ENCODE data around the gene GPNMB. TPM values are rescaled to one million over a fixed set of nuclear protein-coding genes. Genes with fewer than 3 reads are reported as not detected.
A peak's percentile ranks its signal among the peaks of the same experiment; 100 is the strongest.

Gene GPNMB
- total RNA-seq, 2 donors from 2014 or later, result 0.88 to 1.1 TPM

DNA sequence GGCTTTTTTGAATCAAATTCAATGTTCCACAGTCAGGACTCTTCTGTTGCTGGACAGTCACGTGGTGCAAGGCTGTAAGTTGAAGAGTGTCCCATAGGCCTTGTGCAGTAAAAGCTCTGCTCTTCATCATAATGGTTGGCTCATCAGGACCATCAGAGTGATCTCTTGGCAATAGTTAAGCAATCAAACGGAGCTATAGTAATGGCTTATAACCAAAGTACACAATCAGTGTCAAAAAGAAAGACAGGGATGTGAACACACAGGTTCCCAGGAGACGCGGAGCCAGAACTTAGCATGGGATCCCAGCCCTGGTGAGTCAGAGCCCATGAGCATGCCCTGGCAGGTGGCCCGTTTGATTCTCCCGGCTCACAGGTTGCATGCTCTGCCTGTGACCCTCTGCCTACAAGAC, 10.8 kb upstream of the GPNMB start:
- no peaks in the 10 kb centered on the region for H3K27me3 Mint-ChIP-seq (ENCODE audit: low read depth)
- DNase-seq (no peak), ATAC-seq (replicated peaks in 1 of 2) (no peak)
- H3K36me3 Mint-ChIP-seq (ENCODE audit: insufficient read depth in 2 of 2), result no peaks in the 10 kb centered on the region
- H3K4me3 Mint-ChIP-seq, result no peak overlapping the region
- no peaks in the 10 kb centered on the region for H3K9me3 Mint-ChIP-seq
- no peaks in the 10 kb centered on the region for H3K4me1 Mint-ChIP-seq (ENCODE audit: low read depth)
- H3K27ac Mint-ChIP-seq, result no peak overlapping the region

DNA sequence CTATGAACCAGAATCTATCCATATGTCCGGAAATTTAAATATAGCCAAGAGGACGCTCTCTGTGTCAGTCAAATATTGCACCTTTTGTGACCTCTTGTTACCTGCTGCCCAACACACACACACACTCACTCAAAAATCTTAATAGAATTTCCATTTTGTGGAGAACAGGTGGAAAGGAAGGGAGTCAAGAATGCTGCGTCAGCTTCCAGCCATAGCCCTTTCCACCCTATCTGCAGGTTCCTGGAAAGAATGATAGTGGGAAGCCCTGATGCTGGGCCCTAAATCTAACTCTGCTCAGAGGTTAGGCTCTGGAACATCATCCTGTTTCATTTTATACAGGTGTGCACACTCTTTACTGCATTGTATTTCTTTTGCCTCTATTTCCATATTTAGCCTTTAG, 9.6 kb upstream of the GPNMB start:
- H3K4me3 Mint-ChIP-seq, result no peak overlapping the region
- no peak for ATAC-seq (replicated peaks in 1 of 2)
- peaks cover 1% of the 10 kb centered on the region for H3K4me1 Mint-ChIP-seq (ENCODE audit: low read depth)
- no peak overlapping the region for H3K27ac Mint-ChIP-seq
- no peak for DNase-seq
- H3K36me3 Mint-ChIP-seq (ENCODE audit: insufficient read depth in 2 of 2), result no peaks in the 10 kb centered on the region
- no peaks in the 10 kb centered on the region for H3K27me3 Mint-ChIP-seq (ENCODE audit: low read depth)
- no peaks in the 10 kb centered on the region for H3K9me3 Mint-ChIP-seq

DNA sequence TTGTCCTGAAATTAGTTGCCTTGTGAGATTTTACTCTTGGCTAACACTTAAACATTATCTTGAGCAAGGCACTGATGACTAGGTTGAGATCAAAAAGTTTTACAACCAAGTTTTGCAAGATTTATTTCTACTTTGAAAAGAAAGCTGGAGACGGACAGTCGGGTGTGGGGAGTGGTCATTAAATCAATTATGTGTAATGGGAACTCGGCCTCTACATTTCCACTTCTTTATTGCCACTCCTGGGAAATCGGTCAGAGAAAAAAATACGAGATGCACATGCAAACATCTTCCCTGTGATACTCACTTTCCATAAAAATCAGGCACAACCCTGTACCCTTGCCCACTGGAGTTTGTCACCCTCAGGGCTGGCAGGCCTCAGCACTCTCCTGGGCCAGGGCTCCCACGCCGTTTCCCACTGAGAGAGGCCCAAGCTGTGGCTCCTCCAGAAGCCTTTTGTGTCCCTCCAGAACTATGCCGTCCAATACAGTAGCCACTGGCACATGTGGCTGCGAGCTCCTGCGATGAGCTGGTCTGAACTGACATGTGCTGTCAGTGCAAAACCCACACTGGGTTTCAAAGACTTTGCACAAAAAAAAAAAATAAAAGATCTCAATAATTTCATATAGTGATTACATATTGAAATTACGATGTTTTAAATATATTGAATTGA, 7.5 kb upstream of the GPNMB start:
- H3K4me3 Mint-ChIP-seq, result no peak overlapping the region
- H3K9me3 Mint-ChIP-seq, result no peaks in the 10 kb centered on the region
- peaks cover 7% of the 10 kb centered on the region for H3K27me3 Mint-ChIP-seq (ENCODE audit: low read depth)
- peaks cover 8% of the 10 kb centered on the region for H3K4me1 Mint-ChIP-seq (ENCODE audit: low read depth)
- DNase-seq (no peak), ATAC-seq (replicated peaks in 1 of 2) (no peak)
- H3K36me3 Mint-ChIP-seq (ENCODE audit: insufficient read depth in 2 of 2), result no peaks in the 10 kb centered on the region
- H3K27ac Mint-ChIP-seq, result no peak overlapping the region

DNA sequence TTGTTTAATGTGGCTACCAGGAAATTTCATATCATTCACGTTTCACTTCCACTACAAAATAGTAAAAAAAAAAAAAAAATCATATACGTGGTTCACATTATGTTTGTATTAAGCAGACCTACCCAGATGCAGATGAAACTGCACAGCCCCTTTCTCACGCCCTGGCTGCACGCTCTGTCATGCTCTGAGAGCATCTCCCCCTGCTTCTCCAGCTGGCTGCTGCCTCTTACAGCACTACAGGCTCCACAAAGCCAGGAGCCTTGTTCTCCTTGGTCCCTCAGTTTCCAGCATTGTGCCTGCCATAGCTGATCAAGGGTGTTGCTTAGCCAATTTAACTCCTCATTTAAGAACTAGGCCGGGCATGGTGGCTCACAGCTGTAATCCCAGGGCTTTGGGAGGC, 6.9 kb upstream of the GPNMB start:
- peaks cover 7% of the 10 kb centered on the region for H3K27me3 Mint-ChIP-seq (ENCODE audit: low read depth)
- peaks cover 8% of the 10 kb centered on the region for H3K4me1 Mint-ChIP-seq (ENCODE audit: low read depth)
- no peak overlapping the region for H3K27ac Mint-ChIP-seq
- DNase-seq, result no peak
- no peak for ATAC-seq (replicated peaks in 1 of 2)
- H3K4me3 Mint-ChIP-seq, result no peak overlapping the region
- H3K36me3 Mint-ChIP-seq (ENCODE audit: insufficient read depth in 2 of 2), result no peaks in the 10 kb centered on the region
- H3K9me3 Mint-ChIP-seq, result no peaks in the 10 kb centered on the region

DNA sequence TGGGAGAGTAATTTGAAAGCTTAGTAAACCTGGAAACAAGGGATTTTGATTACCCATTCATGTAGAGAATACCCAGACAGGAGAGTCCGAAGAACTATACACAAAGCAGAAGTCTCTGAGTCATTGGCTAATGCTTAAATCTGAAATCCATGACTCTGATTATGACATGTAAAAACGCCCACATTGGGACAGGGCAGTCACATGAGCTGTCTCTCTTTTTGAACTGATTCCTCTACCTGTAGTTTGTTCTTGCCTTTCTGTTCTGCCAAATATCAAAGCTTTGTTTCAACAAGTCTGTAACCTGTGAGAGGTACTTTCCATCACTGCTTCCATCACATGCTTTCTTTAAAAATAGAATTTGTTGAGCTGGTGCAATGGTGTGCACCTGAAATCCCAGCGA, 4.3 kb upstream of the GPNMB start:
- H3K9me3 Mint-ChIP-seq, result no peaks in the 10 kb centered on the region
- H3K4me3 Mint-ChIP-seq, result no peak overlapping the region
- H3K36me3 Mint-ChIP-seq (ENCODE audit: insufficient read depth in 2 of 2), result no peaks in the 10 kb centered on the region
- ATAC-seq (replicated peaks in 1 of 2) (peak; percentile 55 to 74), DNase-seq (no peak)
- peaks cover 8% of the 10 kb centered on the region for H3K4me1 Mint-ChIP-seq (ENCODE audit: low read depth)
- H3K27ac Mint-ChIP-seq, result no peak overlapping the region
- H3K27me3 Mint-ChIP-seq (ENCODE audit: low read depth), result peaks cover 28% of the 10 kb centered on the region

DNA sequence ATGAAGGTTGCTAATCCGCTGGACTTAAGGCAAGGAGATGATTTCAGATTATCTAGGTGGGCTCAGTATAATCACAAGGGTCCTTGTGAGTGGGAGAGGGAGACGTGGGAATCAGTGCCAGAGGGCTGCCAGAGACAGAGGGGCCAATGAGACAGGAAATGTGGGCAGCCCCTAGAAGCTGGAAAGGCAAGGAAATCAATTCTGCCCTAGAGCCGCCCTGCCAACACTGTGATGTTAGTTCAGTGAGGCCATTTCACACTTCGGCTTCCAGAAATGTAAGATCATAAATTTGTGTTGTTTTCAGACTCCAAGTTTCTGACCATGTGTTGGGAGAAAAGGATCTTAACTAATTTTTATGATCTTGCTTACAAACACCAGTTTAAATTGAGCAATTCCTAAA, 3.6 kb upstream of the GPNMB start:
- Mint-ChIP-seq H3K27ac (no peak overlapping the region), H3K4me1 (ENCODE audit: low read depth) (peaks cover 11% of the 10 kb centered on the region), H3K4me3 (no peak overlapping the region), H3K9me3 (no peaks in the 10 kb centered on the region), H3K36me3 (ENCODE audit: insufficient read depth in 2 of 2) (no peaks in the 10 kb centered on the region), H3K27me3 (ENCODE audit: low read depth) (peaks cover 31% of the 10 kb centered on the region)
- ATAC-seq (replicated peaks in 1 of 2), result no peak
- no peak for DNase-seq

DNA sequence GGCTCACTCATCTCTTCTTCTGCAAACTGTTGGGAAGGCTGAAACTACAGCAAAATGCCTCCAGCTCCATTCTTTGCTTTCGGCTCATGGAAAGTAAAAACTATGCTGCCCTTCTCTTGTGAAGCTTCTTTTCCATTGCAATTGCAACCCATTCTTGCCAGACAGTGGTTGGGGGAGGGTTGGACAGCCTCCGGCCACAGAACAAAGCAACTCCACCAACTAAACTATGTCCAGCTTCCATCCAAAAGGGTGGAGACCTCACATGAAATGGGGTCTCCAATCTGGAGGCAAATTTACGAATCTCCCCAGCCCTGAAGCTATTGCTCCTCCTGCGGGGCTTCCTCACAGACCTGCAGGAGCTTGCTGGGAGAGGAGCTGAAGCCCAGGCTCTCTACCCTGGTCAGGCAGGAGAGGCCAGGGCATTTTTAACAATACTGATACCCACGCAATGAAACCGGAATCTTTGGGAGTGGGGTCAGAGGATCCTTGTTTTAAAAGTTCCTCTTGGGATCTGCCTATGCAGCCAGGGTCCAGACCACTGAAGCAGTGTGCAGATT, 549 bp downstream of the GPNMB start:
- H3K27ac Mint-ChIP-seq, result no peak overlapping the region
- H3K36me3 Mint-ChIP-seq (ENCODE audit: insufficient read depth in 2 of 2), result peaks cover 3% of the 10 kb centered on the region in 2 donors
- H3K4me3 Mint-ChIP-seq, result peak overlapping the region in 1 of 2 donors; percentile 13
- ATAC-seq (replicated peaks in 1 of 2) (no peak), DNase-seq (no peak)
- H3K9me3 Mint-ChIP-seq, result peaks cover 0 to 2% of the 10 kb centered on the region in 2 donors
- peaks cover 11% of the 10 kb centered on the region for H3K4me1 Mint-ChIP-seq (ENCODE audit: low read depth)
- peaks cover 66% of the 10 kb centered on the region for H3K27me3 Mint-ChIP-seq (ENCODE audit: low read depth)

DNA sequence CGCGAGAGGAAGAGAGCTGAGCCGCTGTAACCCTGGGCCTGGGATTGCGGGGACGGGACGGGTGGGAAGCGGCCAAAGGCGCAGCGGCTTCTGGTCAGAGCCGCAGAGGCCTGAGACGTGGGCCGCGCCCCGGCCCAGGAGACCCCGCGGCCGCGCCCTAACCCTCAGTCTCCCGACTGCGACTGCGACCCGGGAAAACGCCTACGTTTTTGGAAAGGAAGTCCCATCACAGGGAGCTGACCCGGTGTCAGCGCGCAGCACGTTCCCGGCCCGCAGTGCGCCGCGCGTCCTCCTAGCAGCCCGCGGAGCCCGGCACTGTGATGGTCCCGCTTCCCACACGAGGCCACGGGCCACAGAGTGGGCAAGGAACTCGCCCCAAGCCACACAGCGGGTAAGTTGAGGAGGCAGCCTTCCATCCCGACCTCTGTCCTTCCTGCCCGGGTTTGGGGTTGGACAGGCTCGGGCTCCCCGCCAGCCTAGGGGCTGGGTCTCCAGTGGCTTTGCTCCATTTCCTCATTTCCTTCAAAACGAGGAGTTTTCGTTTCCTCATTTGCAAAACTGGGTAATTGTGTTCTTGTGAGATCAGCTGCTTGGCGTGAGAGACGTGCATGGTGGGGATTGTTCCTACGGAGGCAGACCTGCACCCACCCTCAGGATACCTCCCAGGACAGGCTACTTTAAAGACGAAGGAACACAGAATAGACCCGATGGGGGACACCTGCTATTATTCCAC, 1.2 kb downstream of the GPNMB start:
- Mint-ChIP-seq H3K27me3 (ENCODE audit: low read depth) (peaks cover 68% of the 10 kb centered on the region), H3K27ac (no peak overlapping the region), H3K36me3 (ENCODE audit: insufficient read depth in 2 of 2) (peaks cover 3% of the 10 kb centered on the region in 2 donors), H3K4me3 (peak overlapping the region; percentile 7 to 51), H3K4me1 (ENCODE audit: low read depth) (peaks cover 5% of the 10 kb centered on the region), H3K9me3 (peaks cover 1 to 2% of the 10 kb centered on the region in 2 donors)
- ATAC-seq (replicated peaks in 1 of 2) (no peak), DNase-seq (no peak)

DNA sequence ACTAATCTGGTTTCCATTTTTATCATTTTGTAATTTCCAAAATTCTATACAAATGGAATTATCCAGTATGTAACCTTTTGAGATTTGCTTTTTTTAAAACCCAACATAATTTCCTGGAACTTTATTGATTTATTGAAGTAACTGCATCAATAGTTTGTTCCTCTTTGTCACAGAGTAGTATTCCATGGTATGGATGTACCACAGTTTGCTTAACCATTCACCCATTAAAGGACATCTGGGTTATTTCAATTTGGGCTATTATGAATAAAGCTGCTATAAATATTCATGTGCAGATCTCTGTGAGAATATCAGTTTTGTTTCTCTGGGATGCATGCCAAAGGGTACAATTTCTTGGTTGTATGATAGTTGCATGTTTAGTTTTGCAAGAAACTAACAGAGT, 2.9 kb downstream of the GPNMB start:
- Mint-ChIP-seq H3K27ac (no peak overlapping the region), H3K4me1 (ENCODE audit: low read depth) (peaks cover 5% of the 10 kb centered on the region), H3K36me3 (ENCODE audit: insufficient read depth in 2 of 2) (peaks cover 3% of the 10 kb centered on the region in 2 donors), H3K27me3 (ENCODE audit: low read depth) (peaks cover 69% of the 10 kb centered on the region), H3K4me3 (no peak overlapping the region), H3K9me3 (peaks cover 1 to 2% of the 10 kb centered on the region in 2 donors)
- DNase-seq (no peak), ATAC-seq (replicated peaks in 1 of 2) (no peak)

DNA sequence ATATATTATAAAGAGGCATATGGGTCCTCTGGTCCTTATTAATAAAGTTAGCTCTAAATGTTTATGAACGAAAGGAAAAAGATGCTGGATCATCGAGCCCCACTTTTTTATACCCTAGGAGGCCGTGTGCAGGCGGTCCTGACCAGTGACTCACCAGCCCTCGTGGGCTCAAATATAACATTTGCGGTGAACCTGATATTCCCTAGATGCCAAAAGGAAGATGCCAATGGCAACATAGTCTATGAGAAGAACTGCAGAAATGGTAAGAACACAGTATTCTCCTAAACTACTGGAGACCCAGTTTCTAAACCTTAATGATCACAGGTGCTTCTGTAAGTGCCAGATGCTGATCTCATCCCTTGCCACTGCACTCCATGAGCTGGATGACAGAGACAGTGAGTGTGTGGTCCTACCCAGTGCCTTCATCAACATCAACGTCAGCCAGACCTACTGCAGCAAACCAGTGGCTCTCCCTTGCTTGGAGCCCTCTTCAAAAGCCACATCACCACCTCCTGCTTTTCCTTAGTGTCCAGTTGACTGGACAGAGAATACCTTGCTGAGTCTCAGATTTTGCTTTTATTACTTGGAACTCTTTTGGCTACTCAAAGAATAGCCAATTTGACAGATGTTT, 7.6 kb downstream of the GPNMB start:
- Mint-ChIP-seq H3K4me1 (ENCODE audit: low read depth) (no peaks in the 10 kb centered on the region), H3K9me3 (peaks cover 1 to 2% of the 10 kb centered on the region in 2 donors), H3K4me3 (no peak overlapping the region), H3K36me3 (ENCODE audit: insufficient read depth in 2 of 2) (peaks cover 3% of the 10 kb centered on the region in 2 donors), H3K27me3 (ENCODE audit: low read depth) (peaks cover 59% of the 10 kb centered on the region), H3K27ac (no peak overlapping the region)
- DNase-seq, result no peak
- no peak for ATAC-seq (replicated peaks in 1 of 2)

DNA sequence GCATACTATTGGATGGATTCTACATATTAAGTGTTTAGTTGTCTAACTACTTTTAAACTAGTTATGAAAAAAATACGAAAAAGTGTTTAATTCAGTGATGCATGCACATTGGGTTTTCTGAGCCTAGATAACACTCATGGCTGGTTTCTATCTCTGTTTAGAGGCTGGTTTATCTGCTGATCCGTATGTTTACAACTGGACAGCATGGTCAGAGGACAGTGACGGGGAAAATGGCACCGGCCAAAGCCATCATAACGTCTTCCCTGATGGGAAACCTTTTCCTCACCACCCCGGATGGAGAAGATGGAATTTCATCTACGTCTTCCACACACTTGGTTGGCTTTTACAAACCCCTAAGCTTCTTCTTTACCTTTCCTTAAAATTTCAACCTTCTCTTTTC, 10.2 kb downstream of the GPNMB start:
- Mint-ChIP-seq H3K27me3 (ENCODE audit: low read depth) (peaks cover 36% of the 10 kb centered on the region), H3K36me3 (ENCODE audit: insufficient read depth in 2 of 2) (peaks cover under 1% of the 10 kb centered on the region in 2 donors), H3K4me1 (ENCODE audit: low read depth) (no peaks in the 10 kb centered on the region), H3K27ac (no peak overlapping the region), H3K4me3 (no peak overlapping the region), H3K9me3 (peaks cover under 1 to 1% of the 10 kb centered on the region in 2 donors)
- ATAC-seq (replicated peaks in 1 of 2) (no peak), DNase-seq (no peak)

DNA sequence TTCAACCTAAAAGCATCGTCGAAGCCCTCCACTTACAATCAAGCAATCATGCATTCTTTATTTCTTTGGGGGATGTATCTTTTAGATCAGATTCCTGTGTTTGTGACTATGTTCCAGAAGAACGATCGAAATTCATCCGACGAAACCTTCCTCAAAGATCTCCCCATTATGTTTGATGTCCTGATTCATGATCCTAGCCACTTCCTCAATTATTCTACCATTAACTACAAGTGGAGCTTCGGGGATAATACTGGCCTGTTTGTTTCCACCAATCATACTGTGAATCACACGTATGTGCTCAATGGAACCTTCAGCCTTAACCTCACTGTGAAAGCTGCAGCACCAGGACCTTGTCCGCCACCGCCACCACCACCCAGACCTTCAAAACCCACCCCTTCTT, 13.8 kb downstream of the GPNMB start:
- Mint-ChIP-seq H3K4me1 (ENCODE audit: low read depth) (peaks cover 7% of the 10 kb centered on the region), H3K27ac (no peak overlapping the region), H3K9me3 (no peaks in the 10 kb centered on the region), H3K36me3 (ENCODE audit: insufficient read depth in 2 of 2) (no peaks in the 10 kb centered on the region), H3K27me3 (ENCODE audit: low read depth) (peaks cover 20% of the 10 kb centered on the region), H3K4me3 (no peak overlapping the region)
- ATAC-seq (replicated peaks in 1 of 2), result no peak
- DNase-seq, result no peak

DNA sequence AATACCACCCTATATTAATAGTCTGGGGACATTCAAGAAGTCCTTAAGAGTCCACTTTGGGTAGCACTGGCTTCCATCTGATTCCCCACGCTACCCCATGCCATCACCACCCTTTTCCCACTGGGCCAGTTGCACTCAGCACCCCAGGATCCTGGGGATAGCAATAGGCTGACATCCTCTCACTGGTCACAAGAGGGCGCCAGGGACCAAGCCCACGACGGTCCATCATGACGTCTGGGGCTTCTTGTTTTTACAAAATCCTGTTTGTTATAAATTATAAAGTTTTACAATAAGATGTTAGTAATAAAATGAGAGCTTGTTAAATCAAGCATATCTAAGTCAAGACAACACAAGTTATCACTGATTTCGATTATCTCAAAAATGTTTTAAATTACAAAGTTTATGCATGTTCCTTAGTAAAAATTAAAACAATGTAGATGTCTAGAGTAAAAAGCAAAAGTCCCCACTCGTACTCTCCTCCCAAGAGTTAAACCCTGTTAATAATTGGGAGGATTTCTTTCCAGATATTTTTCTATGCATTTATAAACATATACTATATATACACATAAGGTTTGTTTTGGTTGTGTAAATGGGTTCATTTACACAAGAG, 15.4 kb downstream of the GPNMB start:
- H3K4me3 Mint-ChIP-seq, result no peak overlapping the region
- no peak overlapping the region for H3K27ac Mint-ChIP-seq
- peaks cover 9% of the 10 kb centered on the region for H3K4me1 Mint-ChIP-seq (ENCODE audit: low read depth)
- H3K27me3 Mint-ChIP-seq (ENCODE audit: low read depth), result peaks cover 17% of the 10 kb centered on the region
- H3K9me3 Mint-ChIP-seq, result no peaks in the 10 kb centered on the region
- peak; percentile 62 to 68 for DNase-seq
- peak; percentile 86 for ATAC-seq (replicated peaks in 1 of 2)
- no peaks in the 10 kb centered on the region for H3K36me3 Mint-ChIP-seq (ENCODE audit: insufficient read depth in 2 of 2)

All from activated T-cell treated with anti-CD3 and anti-CD28 coated beads, Interleukin-2, amount 50 U/mL, for 72 hours (primary cell).